HepG2 (cell line): Measurements from ENCODE around the gene P3H4. TPM values are rescaled to one million over a fixed set of nuclear protein-coding genes. Genes with fewer than 3 reads are reported as not detected.

ENCODE experiments used
- BHLHE40 ChIP-seq: IDR thresholded peaks from 2 replicates; pipeline ENCODE4 v1.6.1; 2011; ENCODE audit warnings: low read length, improper control_type of control experiment
- CEBPB ChIP-seq: IDR thresholded peaks from 2 replicates; pipeline ENCODE4 v1.6.1; 2011; ENCODE audit warnings: low read depth, low read length, improper control_type of control experiment, borderline replicate concordance
- CHD2 ChIP-seq: IDR thresholded peaks from 2 replicates; pipeline ENCODE4 v1.6.1; 2011; ENCODE audit warnings: low read depth, low read length, improper control_type of control experiment
- ISL2 ChIP-seq: sonication (generic); formaldehyde crosslinking; IDR thresholded peaks from 2 replicates; pipeline ENCODE4 v1.5.0; 2020; ENCODE audit warnings: missing genetic modification reagents
- KAT7 ChIP-seq: IDR thresholded peaks from 2 replicates; pipeline ENCODE4 v1.6.1; 2018; ENCODE audit warnings: borderline replicate concordance, missing compliant biosample characterization
- NR2C2 ChIP-seq: sonication (generic); formaldehyde crosslinking; IDR thresholded peaks from 2 replicates; pipeline ENCODE4 v1.4.0; 2020; ENCODE audit warnings: missing genetic modification reagents, mild to moderate bottlenecking, moderate library complexity, borderline replicate concordance
- PAF1 ChIP-seq: IDR thresholded peaks from 2 replicates; pipeline ENCODE4 v1.6.1; 2016; ENCODE audit warnings: missing genetic modification reagents, missing compliant biosample characterization
- SIX4 ChIP-seq: sonication (generic); formaldehyde crosslinking; IDR thresholded peaks from 2 replicates; pipeline ENCODE4 v1.4.0; 2020; ENCODE audit warnings: missing genetic modification reagents
- SMYD3 ChIP-seq: sonication (generic); formaldehyde crosslinking; IDR thresholded peaks from 2 replicates; pipeline ENCODE4 v1.8.1; 2023; ENCODE audit warnings: mild to moderate bottlenecking, missing genetic modification reagents
- SOX13 ChIP-seq, 3 experiments: fragments of 450-650 bp in 1 of 3; sonication (generic) in 1 of 3; formaldehyde crosslinking in 1 of 3; IDR thresholded peaks in 2 of 3; conservative IDR thresholded peaks in 1 of 3; 2 replicates each; pipeline versions ENCODE4 v1.5.0 to v1.6.1; 2016 to 2020; ENCODE audit warnings: antibody characterized with exemption in 1 of 3, mild to moderate bottlenecking in 1 of 3, missing compliant biosample characterization in 1 of 3, missing genetic modification reagents in 1 of 3, moderate library complexity in 1 of 3
- TAF15 ChIP-seq: fragments of 200-400 bp; formaldehyde crosslinking; IDR thresholded peaks from one replicate; pipeline ENCODE4 v1.6.1; 2018; ENCODE audit warnings: mild to moderate bottlenecking, low read depth, low read length; ENCODE audit not compliant: poor library complexity, severe bottlenecking
- TRIM24 ChIP-seq: sonication (generic); formaldehyde crosslinking; IDR thresholded peaks from 2 replicates; pipeline ENCODE4 v1.8.0; 2022; ENCODE audit warnings: mild to moderate bottlenecking, missing genetic modification reagents
- ZNF10 ChIP-seq: sonication (generic); formaldehyde crosslinking; IDR thresholded peaks from 2 replicates; pipeline ENCODE4 v1.4.0; 2020; ENCODE audit warnings: mild to moderate bottlenecking, low read depth, missing genetic modification reagents, borderline replicate concordance
- ZNF101 ChIP-seq: sonication (generic); formaldehyde crosslinking; IDR thresholded peaks from 2 replicates; pipeline ENCODE4 v1.4.0; 2020; ENCODE audit warnings: mild to moderate bottlenecking, low read depth, missing genetic modification reagents, borderline replicate concordance
- ZNF138 ChIP-seq: sonication (generic); formaldehyde crosslinking; IDR thresholded peaks from 2 replicates; pipeline ENCODE4 v1.5.0; 2020; ENCODE audit warnings: mild to moderate bottlenecking, low read depth, missing genetic modification reagents
- ZNF333 ChIP-seq: sonication (generic); formaldehyde crosslinking; IDR thresholded peaks from 2 replicates; pipeline ENCODE4 v1.4.0; 2020; ENCODE audit warnings: mild to moderate bottlenecking, missing genetic modification reagents, borderline replicate concordance
- ZNF510 ChIP-seq: sonication (generic); formaldehyde crosslinking; IDR thresholded peaks from 2 replicates; pipeline ENCODE4 v1.4.0; 2020; ENCODE audit warnings: low read depth, mild to moderate bottlenecking, missing genetic modification reagents
- ZNF547 ChIP-seq: sonication (generic); formaldehyde crosslinking; IDR thresholded peaks from 2 replicates; pipeline ENCODE4 v1.5.1; 2020; ENCODE audit warnings: mild to moderate bottlenecking, missing genetic modification reagents
- polyA plus RNA-seq, 8 experiments: library from polyadenylated mRNA; depleted of rRNA in 3 of 8; stranded (reverse) in 7 of 8; unstranded in 1 of 8; fragments of >200 nt; fragmentation: Illumina TruSeq in 4 of 8; extraction: Trizol in 4 of 8; gene quantifications; 2 replicates each; pipeline versions ENCODE4 v1.2.1 to v1.2.3, GENCODE V29; 2011 to 2016; ENCODE audit warnings: low read depth in 4 of 8, missing spikeins in 1 of 8, mixed read lengths in 1 of 8; ENCODE audit not compliant: insufficient read depth in 1 of 8
- total RNA-seq, 5 experiments: library from RNA; depleted of rRNA; stranded (reverse); fragments of >200 nt; fragmentation: Illumina TruSeq; extraction: Trizol; gene quantifications; 2 replicates each; pipeline ENCODE4 v1.2.3, GENCODE V29; 2016; ENCODE audit warnings: low read depth in 1 of 5
- TF ChIP-seq, protein P1 (sequence below): sonication (generic); formaldehyde crosslinking; IDR thresholded peaks from 2 replicates; pipeline ENCODE4 v1.8.0; 2023; ENCODE audit warnings: mild to moderate bottlenecking, missing genetic modification reagents
- TF ChIP-seq, protein P2 (sequence below): sonication (generic); formaldehyde crosslinking; IDR thresholded peaks from 2 replicates; pipeline ENCODE4 v1.4.0; 2020; ENCODE audit warnings: missing genetic modification reagents
- TF ChIP-seq, protein P3 (sequence below): sonication (generic); formaldehyde crosslinking; IDR thresholded peaks from 2 replicates; pipeline ENCODE4 v1.9.0; 2021; ENCODE audit warnings: missing genetic modification reagents, borderline replicate concordance

P3H4 gene
- total and polyA plus RNA-seq, 2 of the 13 experiments (the other 11 are each of a cell fraction or from before 2014, with no cell fraction given): 37.1 to 50.6 TPM

DNA sequence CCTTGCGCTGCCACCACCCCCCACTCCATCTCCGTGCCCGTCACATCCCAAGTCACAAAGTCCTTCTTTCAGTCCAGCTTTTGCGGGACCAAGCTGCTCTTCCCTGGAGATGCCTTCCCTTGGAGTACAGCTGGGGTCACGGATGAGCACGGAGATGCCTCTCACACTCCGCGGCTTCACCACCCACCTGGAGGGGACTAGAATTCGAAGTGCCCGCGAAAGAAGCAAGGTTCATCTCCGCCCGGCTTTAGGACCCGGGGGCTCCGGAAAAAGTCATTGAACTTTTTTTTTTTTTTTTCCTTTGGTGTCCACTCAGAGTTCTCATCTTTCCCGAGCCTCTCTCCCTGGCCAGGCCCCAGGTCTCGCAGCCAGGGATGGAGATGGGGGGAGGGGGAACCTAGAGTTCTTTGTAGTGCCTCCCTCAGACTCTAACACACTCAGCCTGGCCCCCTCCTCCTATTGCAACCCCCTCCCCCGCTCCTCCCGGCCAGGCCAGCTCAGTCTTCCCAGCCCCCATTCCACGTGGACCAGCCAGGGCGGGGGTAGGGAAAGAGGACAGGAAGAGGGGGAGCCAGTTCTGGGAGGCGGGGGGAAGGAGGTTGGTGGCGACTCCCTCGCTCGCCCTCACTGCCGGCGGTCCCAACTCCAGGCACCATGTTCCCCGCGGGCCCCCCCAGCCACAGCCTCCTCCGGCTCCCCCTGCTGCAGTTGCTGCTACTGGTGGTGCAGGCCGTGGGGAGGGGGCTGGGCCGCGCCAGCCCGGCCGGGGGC lies 817 bp upstream of the P3H4 start, which contains the start of gene FKBP10 (continued):
- TF ChIP-seq SOX13 (IDR thresholded peaks at IDR 0.05) (no peak), SOX13 (CRISPR knock-in tag; conservative IDR thresholded peaks at IDR 0.05 in 1 of 2, IDR thresholded peaks at IDR 0.05 in 1 of 2) (peak in 1 of 2 experiments; percentile 10; a peak in 1 of 4 replicates), SMYD3 (peak; percentile 40; the same call in 1 of the 2 replicates), TRIM24 (CRISPR knock-in tag) (no peak; the same call in 1 of the 2 replicates), ZNF333 (CRISPR knock-in tag) (peak; percentile 82; the same call in 1 of the 2 replicates), ZNF101 (CRISPR knock-in tag) (no peak), CHD2 (peak; percentile 79), PAF1 (CRISPR knock-in tag) (no peak), ZNF10 (CRISPR knock-in tag) (no peak), KAT7 (CRISPR knock-in tag) (no peak), SIX4 (CRISPR knock-in tag) (peak; percentile 70), CEBPB (no peak), TAF15 (peak; percentile 79), ISL2 (CRISPR knock-in tag) (no peak; the same call in none of the 2 replicates), ZNF510 (CRISPR knock-in tag) (no peak), ZNF547 (CRISPR knock-in tag) (no peak), ZNF138 (no peak), NR2C2 (CRISPR knock-in tag) (no peak), BHLHE40 (no peak)
- TF ChIP-seq, protein P1, sequence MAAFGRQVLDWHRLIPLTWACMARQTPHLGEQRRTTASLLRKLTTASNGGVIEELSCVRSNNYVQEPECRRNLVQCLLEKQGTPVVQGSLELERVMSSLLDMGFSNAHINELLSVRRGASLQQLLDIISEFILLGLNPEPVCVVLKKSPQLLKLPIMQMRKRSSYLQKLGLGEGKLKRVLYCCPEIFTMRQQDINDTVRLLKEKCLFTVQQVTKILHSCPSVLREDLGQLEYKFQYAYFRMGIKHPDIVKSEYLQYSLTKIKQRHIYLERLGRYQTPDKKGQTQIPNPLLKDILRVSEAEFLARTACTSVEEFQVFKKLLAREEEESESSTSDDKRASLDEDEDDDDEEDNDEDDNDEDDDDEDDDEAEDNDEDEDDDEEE (CRISPR knock-in tag): no peak; the same call in 1 of the 2 replicates
- TF ChIP-seq, protein P2, sequence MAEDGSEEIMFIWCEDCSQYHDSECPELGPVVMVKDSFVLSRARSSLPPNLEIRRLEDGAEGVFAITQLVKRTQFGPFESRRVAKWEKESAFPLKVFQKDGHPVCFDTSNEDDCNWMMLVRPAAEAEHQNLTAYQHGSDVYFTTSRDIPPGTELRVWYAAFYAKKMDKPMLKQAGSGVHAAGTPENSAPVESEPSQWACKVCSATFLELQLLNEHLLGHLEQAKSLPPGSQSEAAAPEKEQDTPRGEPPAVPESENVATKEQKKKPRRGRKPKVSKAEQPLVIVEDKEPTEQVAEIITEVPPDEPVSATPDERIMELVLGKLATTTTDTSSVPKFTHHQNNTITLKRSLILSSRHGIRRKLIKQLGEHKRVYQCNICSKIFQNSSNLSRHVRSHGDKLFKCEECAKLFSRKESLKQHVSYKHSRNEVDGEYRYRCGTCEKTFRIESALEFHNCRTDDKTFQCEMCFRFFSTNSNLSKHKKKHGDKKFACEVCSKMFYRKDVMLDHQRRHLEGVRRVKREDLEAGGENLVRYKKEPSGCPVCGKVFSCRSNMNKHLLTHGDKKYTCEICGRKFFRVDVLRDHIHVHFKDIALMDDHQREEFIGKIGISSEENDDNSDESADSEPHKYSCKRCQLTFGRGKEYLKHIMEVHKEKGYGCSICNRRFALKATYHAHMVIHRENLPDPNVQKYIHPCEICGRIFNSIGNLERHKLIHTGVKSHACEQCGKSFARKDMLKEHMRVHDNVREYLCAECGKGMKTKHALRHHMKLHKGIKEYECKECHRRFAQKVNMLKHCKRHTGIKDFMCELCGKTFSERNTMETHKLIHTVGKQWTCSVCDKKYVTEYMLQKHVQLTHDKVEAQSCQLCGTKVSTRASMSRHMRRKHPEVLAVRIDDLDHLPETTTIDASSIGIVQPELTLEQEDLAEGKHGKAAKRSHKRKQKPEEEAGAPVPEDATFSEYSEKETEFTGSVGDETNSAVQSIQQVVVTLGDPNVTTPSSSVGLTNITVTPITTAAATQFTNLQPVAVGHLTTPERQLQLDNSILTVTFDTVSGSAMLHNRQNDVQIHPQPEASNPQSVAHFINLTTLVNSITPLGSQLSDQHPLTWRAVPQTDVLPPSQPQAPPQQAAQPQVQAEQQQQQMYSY (CRISPR knock-in tag): no peak
- TF ChIP-seq, protein P3, sequence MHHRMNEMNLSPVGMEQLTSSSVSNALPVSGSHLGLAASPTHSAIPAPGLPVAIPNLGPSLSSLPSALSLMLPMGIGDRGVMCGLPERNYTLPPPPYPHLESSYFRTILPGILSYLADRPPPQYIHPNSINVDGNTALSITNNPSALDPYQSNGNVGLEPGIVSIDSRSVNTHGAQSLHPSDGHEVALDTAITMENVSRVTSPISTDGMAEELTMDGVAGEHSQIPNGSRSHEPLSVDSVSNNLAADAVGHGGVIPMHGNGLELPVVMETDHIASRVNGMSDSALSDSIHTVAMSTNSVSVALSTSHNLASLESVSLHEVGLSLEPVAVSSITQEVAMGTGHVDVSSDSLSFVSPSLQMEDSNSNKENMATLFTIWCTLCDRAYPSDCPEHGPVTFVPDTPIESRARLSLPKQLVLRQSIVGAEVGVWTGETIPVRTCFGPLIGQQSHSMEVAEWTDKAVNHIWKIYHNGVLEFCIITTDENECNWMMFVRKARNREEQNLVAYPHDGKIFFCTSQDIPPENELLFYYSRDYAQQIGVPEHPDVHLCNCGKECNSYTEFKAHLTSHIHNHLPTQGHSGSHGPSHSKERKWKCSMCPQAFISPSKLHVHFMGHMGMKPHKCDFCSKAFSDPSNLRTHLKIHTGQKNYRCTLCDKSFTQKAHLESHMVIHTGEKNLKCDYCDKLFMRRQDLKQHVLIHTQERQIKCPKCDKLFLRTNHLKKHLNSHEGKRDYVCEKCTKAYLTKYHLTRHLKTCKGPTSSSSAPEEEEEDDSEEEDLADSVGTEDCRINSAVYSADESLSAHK: no peak
